Stimulated activated effector memory CD8-positive, alpha-beta T cell treated with anti-CD3 and anti-CD28 coated beads, Interleukin-12 subunit alpha, Interleukin-12 subunit beta, amount 100 ng/mL, for 72 hours (primary cell): ENCODE data around the gene FKBP14.
A peak's percentile ranks its signal among the peaks of the same experiment; 100 is the strongest.

Experiments used
- ATAC-seq: fragments of 150-1000 bp; cut with Tn5 transposase; 2 replicates; pipeline ENCODE4 v1.10.0; 2021
- DNase-seq, 2 donors: peaks; one replicate each; pipeline ENCODE4 v3.0.0; 2021 to 2022; ENCODE audit warnings: low spot score in 2 of 2
- H3K27ac Mint-ChIP-seq: one replicate; pipeline ENCODE4 v1.8.0; 2022; ENCODE audit warnings: mild to moderate bottlenecking, mixed read lengths
- H3K36me3 Mint-ChIP-seq: one replicate; pipeline ENCODE4 v1.8.0; 2022; ENCODE audit warnings: mild to moderate bottlenecking, mixed read lengths
- H3K4me1 Mint-ChIP-seq: one replicate; pipeline ENCODE4 v1.8.0; 2022; ENCODE audit warnings: mixed read lengths
- H3K4me3 Mint-ChIP-seq: one replicate; pipeline ENCODE4 v1.8.0; 2022; ENCODE audit warnings: mild to moderate bottlenecking, mixed read lengths
- H3K9me3 Mint-ChIP-seq: one replicate; pipeline ENCODE4 v1.8.0; 2022; ENCODE audit warnings: mixed read lengths

The FKBP14 gene

GRCh38 chr7:29988424-29989256 is 37.9 kb downstream of the FKBP14 start:
- DNase-seq (peak; percentile 16 to 57), ATAC-seq (peak; percentile 81)
- Mint-ChIP-seq H3K36me3 (no peaks in the 10 kb centered on the region), H3K27ac (peak overlapping the region; percentile 84), H3K4me1 (peaks cover 30% of the 10 kb centered on the region), H3K4me3 (peak overlapping the region; percentile 71), H3K9me3 (no peaks in the 10 kb centered on the region)

DNA sequence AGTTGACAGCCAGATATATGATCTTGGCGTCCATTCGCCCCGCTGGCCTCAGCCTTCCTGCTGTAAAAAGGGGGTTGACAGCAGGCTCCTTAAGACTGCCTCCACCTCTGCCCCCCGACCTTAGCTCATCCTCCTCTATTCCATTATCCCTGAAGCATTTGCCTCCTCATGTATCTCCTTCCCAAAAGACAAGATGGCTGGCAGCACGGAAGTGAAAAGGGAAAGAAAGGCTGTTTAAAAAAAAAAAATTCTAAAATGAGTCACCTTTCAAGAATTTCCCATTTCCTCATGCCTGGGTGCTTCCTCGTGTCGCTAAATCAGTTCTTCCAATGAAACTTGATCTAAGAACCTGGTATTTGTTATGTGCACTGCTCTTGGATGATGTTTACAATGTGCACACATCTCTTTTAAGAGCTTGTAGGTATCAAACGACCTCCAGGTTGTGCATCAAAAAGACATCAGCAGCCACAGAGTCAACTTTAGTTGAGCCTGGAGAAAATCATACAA is 38.6 kb downstream of the FKBP14 start:
- Mint-ChIP-seq H3K9me3 (no peaks in the 10 kb centered on the region), H3K4me3 (peak overlapping the region; percentile 71), H3K27ac (peak overlapping the region; percentile 84), H3K36me3 (no peaks in the 10 kb centered on the region), H3K4me1 (peaks cover 30% of the 10 kb centered on the region)
- ATAC-seq (no peak), DNase-seq (no peak)

DNA sequence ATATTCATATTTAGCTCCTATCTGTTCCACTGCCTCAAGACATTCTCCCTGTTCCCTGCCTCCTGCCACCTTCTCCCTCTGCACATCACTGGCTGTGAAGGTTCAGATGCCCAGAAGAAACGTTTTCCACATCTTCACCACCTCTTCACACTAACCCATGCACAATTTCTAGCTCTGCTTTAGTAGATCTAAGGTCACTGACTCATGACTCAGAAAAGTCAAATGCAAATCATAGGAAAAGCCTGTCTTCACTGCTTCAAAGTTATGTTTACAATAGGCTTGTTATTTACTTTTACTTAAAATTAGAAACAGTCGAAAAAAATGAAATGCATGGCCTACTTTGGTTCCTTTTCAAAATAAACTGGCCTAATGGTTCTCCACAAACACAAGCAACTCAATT is 39.4 kb downstream of the FKBP14 start:
- no peak for DNase-seq
- Mint-ChIP-seq H3K4me3 (peak overlapping the region; percentile 71), H3K36me3 (no peaks in the 10 kb centered on the region), H3K4me1 (peaks cover 30% of the 10 kb centered on the region), H3K27ac (peak overlapping the region; percentile 84), H3K9me3 (no peaks in the 10 kb centered on the region)
- ATAC-seq, result no peak

DNA sequence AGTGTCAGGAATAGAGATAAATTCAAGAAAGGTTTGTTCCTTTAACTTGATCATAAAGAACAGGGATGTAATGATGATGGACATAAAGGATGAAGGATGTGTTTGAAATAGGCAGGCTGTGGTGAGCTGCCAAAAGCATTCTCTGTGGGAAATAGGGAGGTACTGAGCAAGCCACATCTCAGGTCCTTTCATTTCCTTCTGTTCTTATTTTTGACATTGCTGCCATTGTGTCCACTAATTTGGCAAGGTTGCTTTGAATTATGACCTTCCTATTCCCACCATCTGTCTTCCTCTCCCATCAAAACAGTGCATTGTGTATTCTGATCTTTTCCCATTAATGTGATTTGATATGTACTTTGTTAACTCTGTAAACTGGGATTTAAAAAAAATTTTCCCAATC is 46.4 kb downstream of the FKBP14 start:
- H3K36me3 Mint-ChIP-seq, result no peaks in the 10 kb centered on the region
- no peak overlapping the region for H3K4me3 Mint-ChIP-seq
- ATAC-seq, result no peak
- no peaks in the 10 kb centered on the region for H3K9me3 Mint-ChIP-seq
- H3K4me1 Mint-ChIP-seq, result no peaks in the 10 kb centered on the region
- DNase-seq, result no peak
- no peak overlapping the region for H3K27ac Mint-ChIP-seq

GRCh38 chr7:29977886-29978651 is 48.4 kb downstream of the FKBP14 start:
- no peak for ATAC-seq
- H3K4me1 Mint-ChIP-seq, result no peaks in the 10 kb centered on the region

DNA sequence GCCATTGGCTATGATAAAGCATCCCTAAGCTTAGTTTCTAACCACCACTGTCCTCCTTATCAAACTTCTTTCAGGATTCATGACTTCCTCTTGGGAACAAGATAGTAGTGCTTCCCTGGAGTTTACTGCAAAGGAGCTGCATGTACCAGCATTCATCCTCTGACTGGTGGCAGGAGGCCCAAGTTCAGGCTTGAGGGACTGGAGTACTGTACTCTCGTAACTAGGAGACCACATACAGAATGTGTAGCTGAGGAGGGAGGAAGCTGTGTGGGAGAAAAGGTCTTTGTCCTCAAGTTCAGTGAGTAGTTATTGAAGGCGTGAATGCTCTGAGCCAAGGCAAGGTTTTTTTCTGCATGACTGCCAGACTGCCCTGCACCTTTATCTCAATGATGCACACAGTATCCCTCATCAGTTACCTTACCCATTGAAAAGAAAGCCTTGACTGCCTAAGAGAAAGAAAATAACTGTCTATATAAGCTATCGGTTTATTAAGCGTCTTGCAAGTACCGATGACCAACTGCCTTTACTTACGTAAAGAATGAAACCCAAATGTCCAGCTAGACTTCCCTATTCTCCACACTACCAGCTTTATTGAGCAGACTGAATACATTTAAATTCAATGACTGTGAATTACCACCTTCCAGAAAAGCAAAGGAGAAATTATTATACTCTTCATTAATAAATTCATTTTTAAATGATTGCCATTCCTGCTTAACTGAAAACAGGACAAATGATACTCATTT is 49.7 kb downstream of the FKBP14 start:
- ATAC-seq (no peak), DNase-seq (no peak)
- Mint-ChIP-seq H3K4me3 (no peak overlapping the region), H3K36me3 (no peaks in the 10 kb centered on the region), H3K9me3 (no peaks in the 10 kb centered on the region), H3K4me1 (no peaks in the 10 kb centered on the region), H3K27ac (no peak overlapping the region)

More at GRCh38 chr7:29977886-29978651, 48.4 kb downstream of the FKBP14 start:
- Mint-ChIP-seq H3K27ac (peak overlapping the region; percentile 15), H3K9me3 (no peaks in the 10 kb centered on the region), H3K36me3 (no peaks in the 10 kb centered on the region), H3K4me3 (no peak overlapping the region)
- no peak for DNase-seq

DNA sequence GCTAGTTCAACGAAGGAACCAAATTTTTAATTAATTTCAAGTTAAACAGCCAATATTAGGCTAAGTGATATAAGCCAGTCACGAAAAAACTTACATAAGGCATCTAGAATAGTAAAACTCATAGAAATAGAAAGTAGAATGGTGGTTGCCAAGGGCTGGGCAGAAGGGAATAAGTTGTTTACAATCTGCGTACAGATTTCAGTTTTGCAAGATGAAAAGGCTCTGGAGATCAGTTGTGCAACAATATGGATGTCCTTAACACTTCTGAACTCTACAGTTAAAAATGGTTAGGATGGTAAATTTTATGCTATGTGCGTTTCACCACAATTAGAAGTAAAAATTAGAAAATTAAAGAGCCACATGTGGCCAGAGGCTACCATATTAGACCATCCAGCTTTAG is 50.2 kb downstream of the FKBP14 start:
- Mint-ChIP-seq H3K4me3 (no peak overlapping the region), H3K9me3 (no peaks in the 10 kb centered on the region), H3K27ac (no peak overlapping the region), H3K36me3 (no peaks in the 10 kb centered on the region), H3K4me1 (no peaks in the 10 kb centered on the region)
- DNase-seq, result no peak
- ATAC-seq, result no peak

GRCh38 chr7:29975561-29975960 is 50.9 kb downstream of the FKBP14 start:
- Mint-ChIP-seq H3K9me3 (no peaks in the 10 kb centered on the region), H3K4me1 (no peaks in the 10 kb centered on the region), H3K36me3 (no peaks in the 10 kb centered on the region), H3K4me3 (no peak overlapping the region), H3K27ac (no peak overlapping the region)
- ATAC-seq (no peak), DNase-seq (no peak)

DNA sequence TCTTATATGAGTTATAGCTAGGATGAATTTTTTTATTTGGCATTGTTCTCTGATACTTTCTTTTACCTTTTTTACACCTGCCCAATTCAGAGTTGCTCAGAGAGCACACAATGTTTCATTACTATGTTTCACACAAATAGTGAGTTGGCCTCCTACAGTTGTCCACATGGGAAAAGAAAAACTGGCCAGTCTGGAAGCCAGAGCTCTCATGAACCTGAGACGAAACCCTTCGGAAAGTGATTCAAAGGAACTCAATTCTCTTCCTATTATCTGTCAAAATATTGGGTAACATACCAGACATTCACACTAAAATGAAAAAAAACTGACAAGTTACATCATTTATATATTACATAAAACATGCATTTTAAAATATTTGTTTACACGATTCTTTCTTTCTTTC is 52.2 kb downstream of the FKBP14 start:
- H3K27ac Mint-ChIP-seq, result no peak overlapping the region
- ATAC-seq (no peak), DNase-seq (no peak)
- H3K9me3 Mint-ChIP-seq, result no peaks in the 10 kb centered on the region
- H3K36me3 Mint-ChIP-seq, result no peaks in the 10 kb centered on the region
- no peak overlapping the region for H3K4me3 Mint-ChIP-seq
- peaks cover 13% of the 10 kb centered on the region for H3K4me1 Mint-ChIP-seq

- H3K4me3 Mint-ChIP-seq, result no peak overlapping the region
- ATAC-seq (no peak), DNase-seq (no peak)
- H3K27ac Mint-ChIP-seq, result no peak overlapping the region
- H3K4me1 Mint-ChIP-seq, result peaks cover 18% of the 10 kb centered on the region
- no peaks in the 10 kb centered on the region for H3K9me3 Mint-ChIP-seq
- peaks cover 12% of the 10 kb centered on the region for H3K36me3 Mint-ChIP-seq
These were observed 54.2 kb downstream of the FKBP14 start for GRCh38 chr7:29972315-29972669.

- Mint-ChIP-seq H3K9me3 (no peaks in the 10 kb centered on the region), H3K36me3 (peaks cover 15% of the 10 kb centered on the region), H3K27ac (no peak overlapping the region), H3K4me1 (peaks cover 18% of the 10 kb centered on the region), H3K4me3 (no peak overlapping the region)
- ATAC-seq (no peak), DNase-seq (no peak)
These were observed 54.8 kb downstream of the FKBP14 start for GRCh38 chr7:29971566-29972314.

DNA sequence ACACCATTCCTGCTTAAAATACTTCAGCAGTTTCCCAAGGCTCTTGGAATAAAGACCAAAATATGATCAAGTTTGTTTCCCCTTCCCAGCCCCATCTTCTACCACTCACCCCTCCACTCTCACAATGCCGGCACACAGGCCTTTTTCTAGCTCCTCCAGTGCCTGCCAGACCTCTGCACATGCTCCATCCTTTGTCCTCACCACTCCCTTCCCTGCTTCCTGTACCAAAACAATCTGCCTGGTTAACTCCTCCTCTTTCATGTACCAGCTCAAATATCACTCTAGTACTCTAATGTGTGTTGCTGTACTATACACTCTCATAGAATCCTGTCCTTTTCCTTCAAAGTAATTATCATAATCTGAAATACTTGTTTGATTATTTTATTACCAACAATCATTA is 56.3 kb downstream of the FKBP14 start:
- no peak overlapping the region for H3K4me3 Mint-ChIP-seq
- H3K27ac Mint-ChIP-seq, result peak overlapping the region; percentile 0
- DNase-seq, result no peak
- ATAC-seq, result no peak
- H3K36me3 Mint-ChIP-seq, result peaks cover 15% of the 10 kb centered on the region
- H3K9me3 Mint-ChIP-seq, result no peaks in the 10 kb centered on the region
- H3K4me1 Mint-ChIP-seq, result peaks cover 18% of the 10 kb centered on the region

DNA sequence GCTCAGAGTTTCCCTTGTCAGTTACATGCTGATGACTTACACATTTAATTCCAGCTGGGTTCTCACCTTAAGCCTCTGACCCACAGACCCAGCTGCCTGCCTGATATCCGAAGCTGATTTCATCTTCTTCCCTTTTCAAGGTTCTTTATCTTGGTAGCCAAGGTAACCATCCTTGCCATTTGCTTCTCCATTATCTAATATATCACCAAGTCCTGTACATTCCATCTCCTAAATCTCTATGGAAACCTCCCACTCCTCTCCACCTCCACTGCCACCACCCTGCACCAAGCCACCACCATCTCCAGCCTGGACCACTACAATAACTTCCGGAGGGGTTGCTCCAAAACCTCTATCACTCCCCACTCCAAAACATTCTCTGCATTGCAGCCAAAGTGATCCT is 56.8 kb downstream of the FKBP14 start:
- Mint-ChIP-seq H3K9me3 (no peaks in the 10 kb centered on the region), H3K36me3 (peaks cover 15% of the 10 kb centered on the region), H3K27ac (peak overlapping the region; percentile 0), H3K4me1 (peaks cover 18% of the 10 kb centered on the region), H3K4me3 (no peak overlapping the region)
- DNase-seq (no peak), ATAC-seq (no peak)

DNA sequence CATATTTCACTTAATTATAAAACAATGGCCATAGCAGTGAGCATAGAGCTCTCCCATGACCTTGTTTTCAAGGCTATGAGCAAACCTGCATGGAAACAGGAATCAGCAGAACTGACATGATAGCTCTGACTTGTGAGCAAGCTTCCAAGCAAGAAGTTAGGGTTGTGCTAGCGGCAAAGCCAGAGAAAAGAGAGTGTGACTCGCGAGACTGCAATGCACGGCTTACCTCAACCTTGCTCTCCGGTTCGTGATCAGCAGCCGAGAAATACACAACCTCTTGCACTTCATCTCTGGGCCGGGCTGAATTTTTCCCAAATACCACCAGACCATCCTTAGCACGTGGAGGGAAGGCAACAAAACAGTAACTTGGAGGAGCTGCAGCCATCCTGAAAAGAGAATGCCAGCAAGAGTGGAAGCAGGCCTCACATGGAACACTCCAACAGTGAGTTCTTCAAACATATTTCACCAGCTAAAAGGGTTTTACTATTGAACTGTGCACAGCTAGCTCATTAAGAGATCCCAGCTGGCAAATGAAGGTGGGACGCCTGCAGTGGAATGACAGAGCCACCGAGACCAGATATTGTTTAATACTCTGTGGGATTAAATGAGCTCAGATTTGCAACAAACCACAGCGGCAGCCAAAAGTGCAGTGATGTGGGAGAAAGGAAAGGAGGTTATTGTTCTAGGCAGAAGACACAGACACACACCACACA is 57.7 kb downstream of the FKBP14 start:
- Mint-ChIP-seq H3K27ac (no peak overlapping the region), H3K36me3 (peaks cover 15% of the 10 kb centered on the region), H3K4me3 (no peak overlapping the region), H3K4me1 (peaks cover 18% of the 10 kb centered on the region), H3K9me3 (no peaks in the 10 kb centered on the region)
- no peak for DNase-seq
- ATAC-seq, result no peak
